GM19035 (cell line): ENCODE measurements around the gene CXCL6.

ENCODE experiments used
- ATAC-seq: cut with Tn5 transposase; IDR thresholded peaks from one replicate; pipeline ENCODE4 v1.9.1; 2021; ENCODE audit not compliant: unreplicated experiment

CXCL6 gene

GRCh38 chr4:73836373-73837279, at the start of gene CXCL6:
CXCL6 (plus strand) TSS chr4:73836678; CDS start chr4:73836751, 73 bp downstream.
- no peak for ATAC-seq

- ATAC-seq: no peak
Measured at GRCh38 chr4:73788411-73788810, 48.1 kb upstream of the CXCL6 start.

- ATAC-seq: no peak
Measured at GRCh38 chr4:73798842-73799241, 37.6 kb upstream of the CXCL6 start.

- ATAC-seq: no peak
Measured at GRCh38 chr4:73800206-73800605, 36.3 kb upstream of the CXCL6 start.

GRCh38 chr4:73801692-73802091, 34.8 kb upstream of the CXCL6 start:
- ATAC-seq: no peak

GRCh38 chr4:73803213-73803612, 33.3 kb upstream of the CXCL6 start:
- ATAC-seq: no peak

- ATAC-seq: no peak
Measured at GRCh38 chr4:73810191-73810590, 26.3 kb upstream of the CXCL6 start.

GRCh38 chr4:73811841-73812240, 24.6 kb upstream of the CXCL6 start:
- no peak for ATAC-seq

GRCh38 chr4:73814679-73815078, 21.8 kb upstream of the CXCL6 start:
- no peak for ATAC-seq

- no peak for ATAC-seq
Measured at GRCh38 chr4:73815145-73815544, 21.3 kb upstream of the CXCL6 start.

- ATAC-seq: no peak
Measured at GRCh38 chr4:73816814-73817213, 19.7 kb upstream of the CXCL6 start.

- ATAC-seq: no peak
Measured at GRCh38 chr4:73817341-73817740, 19.1 kb upstream of the CXCL6 start.

GRCh38 chr4:73821325-73821724, 15.2 kb upstream of the CXCL6 start:
- no peak for ATAC-seq

- no peak for ATAC-seq
Measured at GRCh38 chr4:73822389-73822788, 14.1 kb upstream of the CXCL6 start.

GRCh38 chr4:73822812-73823504, 13.5 kb upstream of the CXCL6 start:
- no peak for ATAC-seq

- no peak for ATAC-seq
Measured at GRCh38 chr4:73823760-73824159, 12.7 kb upstream of the CXCL6 start.

- no peak for ATAC-seq
Measured at GRCh38 chr4:73828956-73829355, 7.5 kb upstream of the CXCL6 start.

- ATAC-seq: no peak
Measured at GRCh38 chr4:73831569-73831968, 4.9 kb upstream of the CXCL6 start.

GRCh38 chr4:73832651-73833237, 3.7 kb upstream of the CXCL6 start:
- no peak for ATAC-seq

- no peak for ATAC-seq
Measured at GRCh38 chr4:73839071-73839470, 2.6 kb downstream of the CXCL6 start.

GRCh38 chr4:73839715-73840114, 3.2 kb downstream of the CXCL6 start:
- no peak for ATAC-seq
